NAMALWA (cell line): ENCODE measurements around the gene STARD9.

Experiments used
- DNase-seq: peaks from one replicate; pipeline ENCODE4 v3.0.0-alpha.2; 2015; ENCODE audit warnings: low spot score

The STARD9 gene

GRCh38 chr15:42694398-42694797 is 119.0 kb downstream of the STARD9 start:
- DNase-seq, result no peak

- no peak for DNase-seq
These were observed 120.2 kb downstream of the STARD9 start for GRCh38 chr15:42695527-42696071.

GRCh38 chr15:42696626-42697025 is 121.2 kb downstream of the STARD9 start:
- DNase-seq, result no peak

- DNase-seq, result peak; percentile 70
These were observed 129.1 kb downstream of the STARD9 start for GRCh38 chr15:42704492-42704926.

- DNase-seq, result no peak
These were observed 129.9 kb downstream of the STARD9 start for GRCh38 chr15:42705336-42705735.

GRCh38 chr15:42707068-42707467 is 131.7 kb downstream of the STARD9 start:
- no peak for DNase-seq

- DNase-seq, result no peak
These were observed 132.6 kb downstream of the STARD9 start for GRCh38 chr15:42707873-42708544.

GRCh38 chr15:42710662-42711061 is 135.3 kb downstream of the STARD9 start:
- no peak for DNase-seq

- no peak for DNase-seq
These were observed 136.3 kb downstream of the STARD9 start for GRCh38 chr15:42711746-42712145.

- no peak for DNase-seq
These were observed 137.2 kb downstream of the STARD9 start for GRCh38 chr15:42712584-42712983.

- no peak for DNase-seq
These were observed 140.7 kb downstream of the STARD9 start for GRCh38 chr15:42716125-42716524.

GRCh38 chr15:42716626-42717025 is 141.2 kb downstream of the STARD9 start:
- DNase-seq, result no peak

GRCh38 chr15:42719043-42719442 is 143.6 kb downstream of the STARD9 start:
- DNase-seq, result no peak

GRCh38 chr15:42720071-42720470 is 144.7 kb downstream of the STARD9 start:
- no peak for DNase-seq

GRCh38 chr15:42721016-42721415 is 145.6 kb downstream of the STARD9 start:
- DNase-seq, result no peak

GRCh38 chr15:42721916-42722315 is 146.5 kb downstream of the STARD9 start:
- DNase-seq, result no peak

GRCh38 chr15:42723068-42723467 is 147.7 kb downstream of the STARD9 start:
- DNase-seq, result no peak

- DNase-seq, result no peak
These were observed 148.9 kb downstream of the STARD9 start for GRCh38 chr15:42724276-42724675.

GRCh38 chr15:42725331-42725903 is 150.0 kb downstream of the STARD9 start:
- no peak for DNase-seq

GRCh38 chr15:42726114-42726513 is 150.7 kb downstream of the STARD9 start:
- DNase-seq, result no peak

- no peak for DNase-seq
These were observed 152.5 kb downstream of the STARD9 start for GRCh38 chr15:42727750-42728381.

GRCh38 chr15:42728560-42728959 is 153.2 kb downstream of the STARD9 start:
- no peak for DNase-seq

- DNase-seq, result no peak
These were observed 153.6 kb downstream of the STARD9 start for GRCh38 chr15:42728972-42729371.
